ENCODE results near the gene PJA2. TPM values are rescaled to one million over a fixed set of nuclear protein-coding genes. Genes with fewer than 3 reads are reported as not detected.

PJA2 gene
- total and polyA plus RNA-seq, 2 donors (not counting 3 experiments of a cell fraction or from before 2014, with no cell fraction given) = 24.4 to 64.9 TPM

DNA sequence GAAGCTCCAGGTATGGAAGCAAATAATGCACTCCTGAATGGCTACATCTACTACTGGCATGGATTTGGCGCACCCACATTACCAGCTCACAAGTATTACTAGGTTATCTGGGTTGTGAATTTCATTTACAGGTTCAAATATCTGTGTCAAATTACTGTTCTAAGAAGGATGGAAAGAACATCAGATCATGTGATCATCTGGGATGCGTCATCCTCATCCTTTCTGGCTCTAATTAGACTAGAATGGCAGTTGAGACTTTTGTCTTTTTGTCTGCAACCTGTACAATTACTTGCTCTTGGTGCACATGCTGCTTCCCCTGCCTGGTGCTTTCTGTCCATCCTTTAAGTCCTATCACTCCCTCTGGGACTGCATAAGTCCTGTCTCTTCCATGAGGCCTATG is 64.1 kb downstream of the PJA2 start:
- no TSS peak for BruUV-seq (replicated peaks)
- POLR2A ChIA-PET = no interaction called here

More for the DNA sequence above, 64.1 kb downstream of the PJA2 start:
- no peak for DNase-seq (ENCODE audit: low read depth, low spot score)
- no peak overlapping the region for H3K4me2 ChIP-seq (ENCODE audit: insufficient read depth, low read length)
- H3K36me3 ChIP-seq (ENCODE audit: control insufficient read depth in 2 of 2, extremely low read depth in 1 of 2, insufficient read depth in 2 of 2, low read length in 2 of 2) = peaks cover 2 to 8% of the 10 kb centered on the region in 2 experiments
- dilution Hi-C loops (cut with MboI; ENCODE audit: extremely low pct_ligation_motif_present, low sequenced_read_pairs) (no loop called here), intact Hi-C loops (cut with micrococcal nuclease) (no loop called here)
- H3K27me3 ChIP-seq (ENCODE audit: control insufficient read depth in 2 of 2, insufficient read depth in 2 of 2, low read length in 2 of 2) = no peaks in the 10 kb centered on the region
- no peaks in the 10 kb centered on the region for H3K4me1 ChIP-seq (ENCODE audit: control insufficient read depth, extremely low read depth, insufficient read depth, low read length)
- no peak overlapping the region for H3K9ac ChIP-seq (replicated peaks; ENCODE audit: extremely low read depth, insufficient read depth, low read length)
- no peaks in the 10 kb centered on the region for H3K9me3 ChIP-seq (replicated peaks; ENCODE audit: control insufficient read depth, insufficient read depth, low read length)
- H4K20me1 ChIP-seq (replicated peaks; ENCODE audit: control insufficient read depth, extremely low read depth, insufficient read depth, low read length) = no peaks in the 10 kb centered on the region
- no peak overlapping the region for H3K4me3 ChIP-seq (replicated peaks in 1 of 3; ENCODE audit: insufficient read depth in 1 of 3, low read depth in 1 of 3, low read length in 3 of 3)
- H3K27ac ChIP-seq (ENCODE audit: insufficient read depth, low read depth, low read length) = no peak overlapping the region
- H3K79me2 ChIP-seq (ENCODE audit: control insufficient read depth, insufficient read depth, low read length) = no peaks in the 10 kb centered on the region
- no peak for FAIRE-seq
- CTCF ChIA-PET = no interaction called here
- TF ChIP-seq JUN (IDR thresholded peaks at IDR 0.05; ENCODE audit: borderline replicate concordance, insufficient read depth, insufficient read length, low read depth) (no peak), POLR2AphosphoS5 (IDR thresholded peaks at IDR 0.05; ENCODE audit: insufficient read depth, low read depth, low read length) (no peak), FOS (IDR thresholded peaks at IDR 0.05; ENCODE audit: borderline replicate concordance, insufficient read depth, low read length) (no peak), EZH2 (IDR thresholded peaks at IDR 0.05; ENCODE audit: borderline replicate concordance, low read depth, low read length, severe bottlenecking) (no peak), MYC (IDR thresholded peaks at IDR 0.05; ENCODE audit: low read depth, low read length) (no peak), POLR2A (IDR thresholded peaks at IDR 0.05; ENCODE audit: low read depth, low read length) (no peak), GATA2 (IDR thresholded peaks at IDR 0.05; ENCODE audit: insufficient read depth, insufficient read length, low read depth, low read length) (no peak)
- TF ChIP-seq, protein P1, sequence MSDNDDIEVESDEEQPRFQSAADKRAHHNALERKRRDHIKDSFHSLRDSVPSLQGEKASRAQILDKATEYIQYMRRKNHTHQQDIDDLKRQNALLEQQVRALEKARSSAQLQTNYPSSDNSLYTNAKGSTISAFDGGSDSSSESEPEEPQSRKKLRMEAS (IDR thresholded peaks at IDR 0.05; ENCODE audit: insufficient read depth, insufficient read length) = no peak
- TF ChIP-seq, protein P2, sequence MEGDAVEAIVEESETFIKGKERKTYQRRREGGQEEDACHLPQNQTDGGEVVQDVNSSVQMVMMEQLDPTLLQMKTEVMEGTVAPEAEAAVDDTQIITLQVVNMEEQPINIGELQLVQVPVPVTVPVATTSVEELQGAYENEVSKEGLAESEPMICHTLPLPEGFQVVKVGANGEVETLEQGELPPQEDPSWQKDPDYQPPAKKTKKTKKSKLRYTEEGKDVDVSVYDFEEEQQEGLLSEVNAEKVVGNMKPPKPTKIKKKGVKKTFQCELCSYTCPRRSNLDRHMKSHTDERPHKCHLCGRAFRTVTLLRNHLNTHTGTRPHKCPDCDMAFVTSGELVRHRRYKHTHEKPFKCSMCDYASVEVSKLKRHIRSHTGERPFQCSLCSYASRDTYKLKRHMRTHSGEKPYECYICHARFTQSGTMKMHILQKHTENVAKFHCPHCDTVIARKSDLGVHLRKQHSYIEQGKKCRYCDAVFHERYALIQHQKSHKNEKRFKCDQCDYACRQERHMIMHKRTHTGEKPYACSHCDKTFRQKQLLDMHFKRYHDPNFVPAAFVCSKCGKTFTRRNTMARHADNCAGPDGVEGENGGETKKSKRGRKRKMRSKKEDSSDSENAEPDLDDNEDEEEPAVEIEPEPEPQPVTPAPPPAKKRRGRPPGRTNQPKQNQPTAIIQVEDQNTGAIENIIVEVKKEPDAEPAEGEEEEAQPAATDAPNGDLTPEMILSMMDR (IDR thresholded peaks at IDR 0.05; ENCODE audit: extremely low read depth in 1 of 2, insufficient read depth in 1 of 2, low read depth in 1 of 2, low read length in 2 of 2) = no peak
- no peaks in the 10 kb centered on the region for H3K9me1 ChIP-seq (replicated peaks; ENCODE audit: control insufficient read depth, extremely low read depth, insufficient read depth, low read length)
- no peak overlapping the region for H2AFZ ChIP-seq (ENCODE audit: low read depth, low read length)

Measured in endothelial cell of umbilical vein (primary cell).